Bronchial epithelial cell (primary cell): ENCODE results near the gene NELFB. TPM values are rescaled to one million over a fixed set of nuclear protein-coding genes. Genes with fewer than 3 reads are reported as not detected.

Source experiments
- DNase-seq: peaks from one replicate; pipeline ENCODE4 v3.0.0-alpha.2; 2010; ENCODE audit warnings: low read depth
- FAIRE-seq: peaks from 2 replicates; lab custom pipeline; 2011; peaks lifted over from hg19 to GRCh38; lab: Jason Lieb, UNC
- H3K27me3 ChIP-seq: 2 replicates; pipeline ENCODE4 v1.5.1; 2011; ENCODE audit warnings: low read length; ENCODE audit not compliant: control insufficient read depth, insufficient read depth
- H3K36me3 ChIP-seq: 2 replicates; pipeline ENCODE4 v1.5.1; 2011; ENCODE audit warnings: low read length; ENCODE audit not compliant: control insufficient read depth, insufficient read depth
- H3K4me3 ChIP-seq: 2 replicates; pipeline ENCODE4 v1.5.1; 2011; ENCODE audit warnings: mild to moderate bottlenecking, low read depth, low read length, control low read depth
- CTCF ChIP-seq: IDR thresholded peaks from 2 replicates; pipeline ENCODE4 v1.5.1; 2011; ENCODE audit warnings: mild to moderate bottlenecking, moderate library complexity, low read length, control low read depth, inconsistent platforms; ENCODE audit not compliant: insufficient read depth, severe bottlenecking
- total RNA-seq: library from RNA; depleted of rRNA; stranded (reverse); fragments of >200 nt; gene quantifications from 2 replicates; pipeline ENCODE4 v1.2.1, GENCODE V29; 2014

NELFB gene
- total RNA-seq, 1 donor from 2014 or later: 67.9 TPM

- no peak for FAIRE-seq
- no peak overlapping the region for H3K4me3 ChIP-seq
- no peak for DNase-seq
- TF ChIP-seq CTCF: no peak
- peaks cover 16% of the 10 kb centered on the region for H3K36me3 ChIP-seq
- H3K27me3 ChIP-seq: no peaks in the 10 kb centered on the region
Observed at GRCh38 chr9:137245450-137246421, 9.4 kb upstream of the NELFB start.

- TF ChIP-seq CTCF: no peak
- DNase-seq (no peak), FAIRE-seq (no peak)
- Histone ChIP-seq H3K4me3 (no peak overlapping the region), H3K36me3 (peaks cover 11% of the 10 kb centered on the region), H3K27me3 (no peaks in the 10 kb centered on the region)
Observed at GRCh38 chr9:137247135-137247915, 7.8 kb upstream of the NELFB start.

- H3K36me3 ChIP-seq: peaks cover 7% of the 10 kb centered on the region
- H3K27me3 ChIP-seq: no peaks in the 10 kb centered on the region
- no peak for TF ChIP-seq CTCF
- FAIRE-seq: no peak
- no peak for DNase-seq
- no peak overlapping the region for H3K4me3 ChIP-seq
Observed at GRCh38 chr9:137247916-137248175, 7.3 kb upstream of the NELFB start.

- Histone ChIP-seq H3K4me3 (no peak overlapping the region), H3K27me3 (no peaks in the 10 kb centered on the region), H3K36me3 (no peaks in the 10 kb centered on the region)
- no peak for TF ChIP-seq CTCF
- FAIRE-seq: no peak
- DNase-seq: no peak
Observed at GRCh38 chr9:137250329-137251193, 4.6 kb upstream of the NELFB start.

GRCh38 chr9:137251194-137251461 is 4.0 kb upstream of the NELFB start, which contains the start of gene STPG3:
Gene STPG3 (plus strand): TSS chr9:137251286. CDS start chr9:137251287, 1 bp downstream.
- TF ChIP-seq CTCF: no peak
- FAIRE-seq: no peak
- Histone ChIP-seq H3K27me3 (no peaks in the 10 kb centered on the region), H3K4me3 (no peak within 1 kb of the TSS), H3K36me3 (no peaks in the 10 kb centered on the region)
- no peak for DNase-seq
